DND-41 (cell line): ENCODE data around the gene DLGAP4.

Experiments used
- ATAC-seq: fragments of 200-7000 bp; cut with Tn5 transposase; 3 replicates; pipeline ENCODE4 v1.9.1; 2021; ENCODE audit warnings: low read depth; ENCODE audit not compliant: insufficient read depth
- DNase-seq: peaks from one replicate; pipeline ENCODE4 v3.0.0-alpha.2; 2020
- H2AFZ ChIP-seq: 2 replicates; pipeline ENCODE4 v1.6.0; 2012; ENCODE audit warnings: low read depth, low read length
- H3K27ac ChIP-seq: 2 replicates; pipeline ENCODE4 v1.5.1; 2012; ENCODE audit warnings: low read length, inconsistent platforms
- H3K27me3 ChIP-seq: fragments of 200-600 bp; sonication (generic); 2 replicates; pipeline ENCODE4 v1.6.0; 2012; ENCODE audit warnings: low read length, mild to moderate bottlenecking, inconsistent platforms; ENCODE audit not compliant: insufficient read depth, poor library complexity
- H3K36me3 ChIP-seq: 2 replicates; pipeline ENCODE4 v1.5.1; 2012; ENCODE audit warnings: low read length, inconsistent platforms; ENCODE audit not compliant: insufficient read depth
- H3K4me1 ChIP-seq: 2 replicates; pipeline ENCODE4 v1.5.1; 2012; ENCODE audit warnings: mild to moderate bottlenecking, low read length; ENCODE audit not compliant: insufficient read depth
- H3K4me2 ChIP-seq: 2 replicates; pipeline ENCODE4 v1.6.0; 2012; ENCODE audit warnings: mild to moderate bottlenecking, moderate library complexity, low read length, inconsistent platforms; ENCODE audit not compliant: insufficient read depth
- H3K4me3 ChIP-seq, 2 experiments: fragments of 200-600 bp in 1 of 2; shearing (Covaris generic) in 1 of 2; 2 replicates each; pipeline ENCODE4 v1.5.1; 2012 to 2016; ENCODE audit warnings: inconsistent platforms in 2 of 2, low read length in 2 of 2, mild to moderate bottlenecking in 2 of 2, low read depth in 1 of 2, moderate library complexity in 1 of 2
- H3K79me2 ChIP-seq: 2 replicates; pipeline ENCODE4 v1.6.0; 2012; ENCODE audit warnings: low read length, inconsistent platforms; ENCODE audit not compliant: insufficient read depth
- H3K9ac ChIP-seq: 2 replicates; pipeline ENCODE4 v1.6.0; 2012; ENCODE audit warnings: low read depth, mild to moderate bottlenecking, inconsistent platforms, low read length, moderate library complexity
- H3K9me3 ChIP-seq: 2 replicates; pipeline ENCODE4 v1.5.1; 2012; ENCODE audit warnings: low read length, moderate library complexity, mild to moderate bottlenecking, inconsistent platforms; ENCODE audit not compliant: insufficient read depth, severe bottlenecking
- H4K20me1 ChIP-seq: 2 replicates; pipeline ENCODE4 v1.6.0; 2012; ENCODE audit warnings: low read length; ENCODE audit not compliant: insufficient read depth
- EZH2 ChIP-seq: IDR thresholded peaks from 3 replicates; pipeline ENCODE4 v1.6.1; 2012; ENCODE audit warnings: borderline replicate concordance, low read depth, mild to moderate bottlenecking, moderate library complexity, low read length, inconsistent platforms; ENCODE audit not compliant: severe bottlenecking
- TF ChIP-seq, protein P1 (sequence below): IDR thresholded peaks from 2 replicates; pipeline ENCODE4 v1.5.1; 2012; ENCODE audit warnings: borderline replicate concordance, low read length, moderate library complexity, mild to moderate bottlenecking; ENCODE audit not compliant: poor library complexity, severe bottlenecking; ENCODE audit errors: extremely low read depth

DLGAP4 gene

DNA sequence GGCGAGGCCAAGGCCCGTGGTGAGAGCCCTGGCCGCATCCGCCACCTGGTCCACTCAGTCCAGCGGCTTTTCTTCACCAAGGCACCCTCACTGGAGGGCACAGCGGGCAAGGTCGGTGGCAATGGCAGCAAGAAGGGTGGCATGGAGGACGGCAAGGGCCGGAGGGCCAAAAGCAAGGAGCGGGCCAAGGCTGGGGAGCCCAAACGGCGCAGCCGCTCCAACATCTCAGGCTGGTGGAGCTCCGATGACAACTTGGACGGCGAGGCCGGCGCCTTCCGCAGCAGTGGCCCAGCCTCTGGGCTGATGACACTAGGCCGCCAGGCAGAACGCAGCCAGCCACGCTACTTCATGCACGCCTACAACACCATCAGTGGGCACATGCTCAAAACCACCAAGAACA, 126.0 kb downstream of the DLGAP4 start:
- 0 out of 2 replicates have a peak, but pooled peaks cover 3% of the 10 kb centered on the region for H4K20me1 ChIP-seq
- H3K27me3 ChIP-seq, result no peaks in the 10 kb centered on the region
- no peak overlapping the region for H3K4me3 ChIP-seq
- TF ChIP-seq, protein P1, sequence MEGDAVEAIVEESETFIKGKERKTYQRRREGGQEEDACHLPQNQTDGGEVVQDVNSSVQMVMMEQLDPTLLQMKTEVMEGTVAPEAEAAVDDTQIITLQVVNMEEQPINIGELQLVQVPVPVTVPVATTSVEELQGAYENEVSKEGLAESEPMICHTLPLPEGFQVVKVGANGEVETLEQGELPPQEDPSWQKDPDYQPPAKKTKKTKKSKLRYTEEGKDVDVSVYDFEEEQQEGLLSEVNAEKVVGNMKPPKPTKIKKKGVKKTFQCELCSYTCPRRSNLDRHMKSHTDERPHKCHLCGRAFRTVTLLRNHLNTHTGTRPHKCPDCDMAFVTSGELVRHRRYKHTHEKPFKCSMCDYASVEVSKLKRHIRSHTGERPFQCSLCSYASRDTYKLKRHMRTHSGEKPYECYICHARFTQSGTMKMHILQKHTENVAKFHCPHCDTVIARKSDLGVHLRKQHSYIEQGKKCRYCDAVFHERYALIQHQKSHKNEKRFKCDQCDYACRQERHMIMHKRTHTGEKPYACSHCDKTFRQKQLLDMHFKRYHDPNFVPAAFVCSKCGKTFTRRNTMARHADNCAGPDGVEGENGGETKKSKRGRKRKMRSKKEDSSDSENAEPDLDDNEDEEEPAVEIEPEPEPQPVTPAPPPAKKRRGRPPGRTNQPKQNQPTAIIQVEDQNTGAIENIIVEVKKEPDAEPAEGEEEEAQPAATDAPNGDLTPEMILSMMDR, result no peak
- TF ChIP-seq EZH2, result no peak
- no peak overlapping the region for H3K9ac ChIP-seq
- ATAC-seq (no peak), DNase-seq (no peak)
- H3K9me3 ChIP-seq, result no peaks in the 10 kb centered on the region
- H3K79me2 ChIP-seq, result no peaks in the 10 kb centered on the region
- H3K27ac ChIP-seq, result no peak overlapping the region
- no peak overlapping the region for H3K4me2 ChIP-seq
- no peaks in the 10 kb centered on the region for H3K36me3 ChIP-seq
- H3K4me1 ChIP-seq, result no peaks in the 10 kb centered on the region
- H2AFZ ChIP-seq, result no peak overlapping the region

DNA sequence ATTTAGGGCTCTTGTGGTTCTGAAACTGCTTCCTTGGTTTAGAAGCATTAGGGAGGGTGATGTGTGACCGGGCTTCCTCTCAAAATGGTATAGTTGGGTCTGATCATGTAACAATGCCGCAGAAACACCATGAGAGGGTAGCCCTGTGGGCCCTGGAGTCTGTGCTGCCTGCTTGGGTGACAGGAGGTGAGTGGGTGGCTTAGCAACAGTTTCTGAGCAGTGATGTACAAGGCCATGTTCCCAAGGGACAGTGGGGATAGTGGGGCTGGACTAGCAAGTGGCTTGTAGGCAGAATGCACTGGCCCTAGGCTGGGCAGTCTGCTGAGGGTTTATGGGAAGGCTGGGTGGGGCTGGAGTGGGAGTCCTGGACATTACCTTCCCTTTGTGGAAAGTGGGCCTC, 128.2 kb downstream of the DLGAP4 start:
- H3K27ac ChIP-seq, result no peak overlapping the region
- no peak overlapping the region for H2AFZ ChIP-seq
- H3K36me3 ChIP-seq, result no peaks in the 10 kb centered on the region
- no peak overlapping the region for H3K4me2 ChIP-seq
- no peak for TF ChIP-seq EZH2
- TF ChIP-seq, protein P1, result no peak
- H3K79me2 ChIP-seq, result no peaks in the 10 kb centered on the region
- no peaks in the 10 kb centered on the region for H3K9me3 ChIP-seq
- DNase-seq, result no peak
- no peaks in the 10 kb centered on the region for H3K4me1 ChIP-seq
- no peak overlapping the region for H3K9ac ChIP-seq
- no peak overlapping the region for H3K4me3 ChIP-seq
- no peak for ATAC-seq
- H4K20me1 ChIP-seq, result 0 out of 2 replicates have a peak, but pooled peaks cover 3% of the 10 kb centered on the region
- H3K27me3 ChIP-seq, result no peaks in the 10 kb centered on the region

DNA sequence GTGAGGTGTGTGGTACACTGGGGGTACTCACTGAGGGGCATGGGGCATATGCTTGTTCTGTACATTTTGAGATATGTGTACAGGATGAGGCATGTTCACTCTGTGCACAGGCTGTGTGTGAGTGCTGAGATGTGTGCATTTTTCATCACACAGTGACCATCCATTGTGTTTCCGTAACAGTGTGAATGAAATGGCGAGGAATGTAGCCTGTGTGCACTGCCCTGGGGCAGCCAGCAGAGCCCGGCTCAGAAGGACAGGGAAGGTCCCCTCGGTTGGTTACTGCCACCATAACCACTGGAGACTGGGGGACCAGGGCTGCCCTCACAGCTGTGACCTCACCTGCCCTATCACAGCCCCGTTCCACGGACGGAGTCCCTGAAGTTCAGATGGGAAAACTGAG, 129.0 kb downstream of the DLGAP4 start:
- H3K36me3 ChIP-seq, result no peaks in the 10 kb centered on the region
- H3K4me3 ChIP-seq, result no peak overlapping the region
- H3K9me3 ChIP-seq, result no peaks in the 10 kb centered on the region
- no peaks in the 10 kb centered on the region for H3K4me1 ChIP-seq
- DNase-seq (no peak), ATAC-seq (no peak)
- no peaks in the 10 kb centered on the region for H3K79me2 ChIP-seq
- TF ChIP-seq, protein P1, result no peak
- no peak for TF ChIP-seq EZH2
- no peak overlapping the region for H2AFZ ChIP-seq
- no peak overlapping the region for H3K4me2 ChIP-seq
- H3K27me3 ChIP-seq, result no peaks in the 10 kb centered on the region
- H3K27ac ChIP-seq, result no peak overlapping the region
- H3K9ac ChIP-seq, result no peak overlapping the region
- 0 out of 2 replicates have a peak, but pooled peaks cover 3% of the 10 kb centered on the region for H4K20me1 ChIP-seq
